GM18502 (cell line): ENCODE results near the gene NMT1.

Experiments
- ATAC-seq: cut with Tn5 transposase; IDR thresholded peaks from one replicate; pipeline ENCODE4 v1.9.1; 2021; ENCODE audit warnings: mild to moderate bottlenecking; ENCODE audit not compliant: unreplicated experiment, poor library complexity

Gene NMT1

GRCh38 chr17:45131616-45132319, 70.7 kb downstream of the NMT1 start:
- ATAC-seq, result no peak

GRCh38 chr17:45132320-45132571, 71.1 kb downstream of the NMT1 start, which contains the start of gene PLCD3:
Gene PLCD3, minus strand, starts transcription at chr17:45132515. Its CDS starts 105 bp downstream, at chr17:45132410.
- no peak for ATAC-seq

- ATAC-seq, result no peak
These were observed 71.7 kb downstream of the NMT1 start for GRCh38 chr17:45132572-45133463.

GRCh38 chr17:45135192-45135977, 74.3 kb downstream of the NMT1 start, which contains the start of gene ACBD4:
Gene ACBD4, plus strand, starts transcription at chr17:45135687. Its CDS starts 458 bp downstream, at chr17:45136145.
- ATAC-seq, result peak; percentile 75

GRCh38 chr17:45135978-45136791, 75.1 kb downstream of the NMT1 start:
- no peak for ATAC-seq

GRCh38 chr17:45136846-45137560, 75.9 kb downstream of the NMT1 start:
- no peak for ATAC-seq

GRCh38 chr17:45137561-45138305, 76.6 kb downstream of the NMT1 start:
- no peak for ATAC-seq

GRCh38 chr17:45138911-45139532, 77.9 kb downstream of the NMT1 start:
- no peak for ATAC-seq

- ATAC-seq, result no peak
These were observed 78.4 kb downstream of the NMT1 start for GRCh38 chr17:45139533-45139920.

GRCh38 chr17:45143094-45143670, 82.1 kb downstream of the NMT1 start:
- no peak for ATAC-seq

- no peak for ATAC-seq
These were observed 82.7 kb downstream of the NMT1 start for GRCh38 chr17:45143767-45144198.

GRCh38 chr17:45144199-45145034, 83.3 kb downstream of the NMT1 start:
- no peak for ATAC-seq

GRCh38 chr17:45145035-45145389, 83.9 kb downstream of the NMT1 start:
- no peak for ATAC-seq

- ATAC-seq, result no peak
These were observed 85.0 kb downstream of the NMT1 start for GRCh38 chr17:45146166-45146565.

GRCh38 chr17:45146592-45146889, 85.4 kb downstream of the NMT1 start:
- ATAC-seq, result no peak

- ATAC-seq, result no peak
These were observed 85.9 kb downstream of the NMT1 start for GRCh38 chr17:45146890-45147580.
